Measurements from ENCODE around the gene RAB27B.
"Not testable (repeated sequence)": the region's sequence is repeated elsewhere in the genome, so short reads cannot be mapped to it uniquely, and the experiment has no call there.

The RAB27B gene

GRCh38 chr18:54848121-54848520 is 19.8 kb downstream of the RAB27B start:
- Histone ChIP-seq H3K9me3 (ENCODE audit: low read length) (no peaks in the 10 kb centered on the region), H3K4me3 (ENCODE audit: low read depth in 1 of 2, low read length in 2 of 2) (no peak overlapping the region), H3K27ac (ENCODE audit: low read depth, low read length) (no peak overlapping the region), H3K36me3 (ENCODE audit: insufficient read depth, low read length) (no peaks in the 10 kb centered on the region), H3K9ac (ENCODE audit: low read length) (no peak overlapping the region), H3K4me1 (ENCODE audit: insufficient read depth, low read length) (no peaks in the 10 kb centered on the region), H3K27me3 (ENCODE audit: control insufficient read depth in 1 of 2, insufficient read depth in 2 of 2, low read length in 2 of 2) (no peaks in the 10 kb centered on the region)

DNA sequence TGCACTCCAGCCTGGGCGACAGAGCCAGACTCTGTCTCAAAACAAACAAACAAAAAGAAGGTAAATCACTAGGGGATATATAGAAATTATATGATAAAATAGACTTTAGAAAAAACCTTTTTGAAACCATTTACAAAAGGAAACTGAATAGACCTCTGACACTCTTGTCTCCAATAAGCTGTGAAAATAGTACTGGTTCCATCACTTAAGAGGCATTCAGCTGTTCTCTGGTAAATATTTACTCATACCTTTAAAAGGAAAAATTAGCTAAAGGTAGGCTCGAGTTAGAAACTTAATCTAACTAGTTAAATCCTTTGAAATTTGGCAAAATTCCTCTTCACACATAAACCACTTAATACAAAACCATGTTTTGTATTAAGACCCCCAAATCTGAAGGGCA is 21.4 kb downstream of the RAB27B start:
- Histone ChIP-seq H3K4me3 (ENCODE audit: low read depth in 1 of 2, low read length in 2 of 2) (no peak overlapping the region), H3K27ac (ENCODE audit: low read depth, low read length) (no peak overlapping the region), H3K36me3 (ENCODE audit: insufficient read depth, low read length) (no peaks in the 10 kb centered on the region), H3K9me3 (ENCODE audit: low read length) (no peaks in the 10 kb centered on the region), H3K27me3 (ENCODE audit: control insufficient read depth in 1 of 2, insufficient read depth in 2 of 2, low read length in 2 of 2) (no peaks in the 10 kb centered on the region), H3K4me1 (ENCODE audit: insufficient read depth, low read length) (no peaks in the 10 kb centered on the region), H3K9ac (ENCODE audit: low read length) (no peak overlapping the region)

- Histone ChIP-seq H3K4me1 (ENCODE audit: insufficient read depth, low read length) (no peaks in the 10 kb centered on the region), H3K9me3 (ENCODE audit: low read length) (no peaks in the 10 kb centered on the region), H3K36me3 (ENCODE audit: insufficient read depth, low read length) (no peaks in the 10 kb centered on the region), H3K9ac (ENCODE audit: low read length) (no peak overlapping the region), H3K27me3 (ENCODE audit: control insufficient read depth in 1 of 2, insufficient read depth in 2 of 2, low read length in 2 of 2) (no peaks in the 10 kb centered on the region), H3K4me3 (ENCODE audit: low read depth in 1 of 2, low read length in 2 of 2) (no peak overlapping the region), H3K27ac (ENCODE audit: low read depth, low read length) (no peak overlapping the region)
These were observed 22.3 kb downstream of the RAB27B start for GRCh38 chr18:54850598-54850997.

GRCh38 chr18:54852780-54853675 is 24.8 kb downstream of the RAB27B start:
- H3K9ac ChIP-seq (ENCODE audit: low read length) = no peak overlapping the region
- no peaks in the 10 kb centered on the region for H3K27me3 ChIP-seq (ENCODE audit: control insufficient read depth in 1 of 2, insufficient read depth in 2 of 2, low read length in 2 of 2)
- H3K9me3 ChIP-seq (ENCODE audit: low read length) = no peaks in the 10 kb centered on the region
- H3K36me3 ChIP-seq (ENCODE audit: insufficient read depth, low read length) = no peaks in the 10 kb centered on the region
- no peaks in the 10 kb centered on the region for H3K4me1 ChIP-seq (ENCODE audit: insufficient read depth, low read length)
- no peak overlapping the region for H3K27ac ChIP-seq (ENCODE audit: low read depth, low read length)
- H3K4me3 ChIP-seq (ENCODE audit: low read depth in 1 of 2, low read length in 2 of 2) = no peak overlapping the region

DNA sequence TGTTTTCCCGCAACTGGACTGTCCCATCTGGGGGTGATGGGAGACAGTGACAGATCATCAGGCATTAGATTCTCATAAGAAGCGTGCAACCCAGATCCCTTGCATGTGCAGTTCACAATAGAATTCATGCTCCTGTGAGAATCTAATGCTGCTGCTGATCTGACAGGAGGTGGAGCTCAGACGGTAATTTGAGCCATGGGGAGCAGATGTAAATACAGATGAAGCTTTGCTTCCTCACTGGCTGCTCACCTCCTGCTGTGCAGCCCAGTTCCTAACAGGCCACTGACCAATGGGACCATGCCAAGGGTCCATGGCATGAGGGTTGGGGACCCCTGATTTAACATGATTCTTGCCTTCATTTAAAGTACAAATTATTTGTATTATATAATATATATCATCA is 26.8 kb downstream of the RAB27B start:
- not testable (repeated sequence) for H3K4me3 ChIP-seq (ENCODE audit: low read depth in 1 of 2, low read length in 2 of 2); H3K4me1 ChIP-seq (ENCODE audit: insufficient read depth, low read length); H3K27ac ChIP-seq (ENCODE audit: low read depth, low read length); H3K9ac ChIP-seq (ENCODE audit: low read length); H3K36me3 ChIP-seq (ENCODE audit: insufficient read depth, low read length); H3K9me3 ChIP-seq (ENCODE audit: low read length); H3K27me3 ChIP-seq (ENCODE audit: control insufficient read depth in 1 of 2, insufficient read depth in 2 of 2, low read length in 2 of 2)

DNA sequence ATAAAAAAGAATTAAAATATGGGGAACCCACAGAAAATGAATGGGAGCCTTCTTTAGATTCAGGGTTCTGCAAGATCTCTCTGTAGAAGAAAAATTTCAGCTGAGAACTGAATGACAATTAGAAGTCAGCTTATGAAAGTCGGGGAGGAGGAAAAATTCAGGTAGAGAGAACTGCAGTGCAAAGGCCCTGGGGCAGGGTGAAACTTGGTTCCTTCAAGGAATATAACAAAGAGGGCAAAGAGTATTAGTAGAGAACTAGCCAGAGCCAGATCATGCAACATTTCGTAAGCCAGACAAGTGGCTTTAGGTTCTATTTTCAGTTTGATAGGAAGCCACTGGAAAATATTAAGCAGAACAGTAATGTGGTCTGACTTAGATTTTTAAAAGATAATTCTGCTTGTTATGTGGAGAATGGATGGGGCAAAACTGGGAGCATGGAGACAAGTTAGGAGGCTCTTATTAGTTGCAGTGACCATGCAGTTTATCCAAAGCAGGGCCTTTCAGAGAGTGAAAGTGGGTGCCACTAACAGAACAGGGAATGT is 27.9 kb downstream of the RAB27B start:
- H3K36me3 ChIP-seq (ENCODE audit: insufficient read depth, low read length) = no peaks in the 10 kb centered on the region
- H3K9ac ChIP-seq (ENCODE audit: low read length) = no peak overlapping the region
- no peak overlapping the region for H3K4me3 ChIP-seq (ENCODE audit: low read depth in 1 of 2, low read length in 2 of 2)
- H3K27ac ChIP-seq (ENCODE audit: low read depth, low read length) = no peak overlapping the region
- no peaks in the 10 kb centered on the region for H3K27me3 ChIP-seq (ENCODE audit: control insufficient read depth in 1 of 2, insufficient read depth in 2 of 2, low read length in 2 of 2)
- no peaks in the 10 kb centered on the region for H3K9me3 ChIP-seq (ENCODE audit: low read length)
- H3K4me1 ChIP-seq (ENCODE audit: insufficient read depth, low read length) = no peaks in the 10 kb centered on the region

DNA sequence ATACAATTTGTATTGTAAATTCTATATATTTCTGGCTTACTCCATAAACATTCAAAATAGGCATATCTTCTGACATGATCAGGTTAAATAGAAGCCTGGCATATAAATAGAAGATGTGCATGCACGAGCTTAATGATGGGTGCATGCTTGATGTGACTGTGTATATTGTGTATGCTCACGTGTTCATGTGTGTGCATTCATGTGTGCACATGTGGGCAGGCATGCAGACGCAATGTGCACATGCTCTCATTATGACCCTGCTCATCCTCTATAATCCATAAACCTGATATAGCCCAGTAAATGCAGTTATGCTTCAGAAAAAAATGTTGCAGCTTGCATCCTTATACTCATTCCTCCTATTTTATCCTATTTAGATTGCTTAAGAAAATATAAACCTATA is 29.2 kb downstream of the RAB27B start:
- Histone ChIP-seq H3K27ac (ENCODE audit: low read depth, low read length) (no peak overlapping the region), H3K4me1 (ENCODE audit: insufficient read depth, low read length) (no peaks in the 10 kb centered on the region), H3K9ac (ENCODE audit: low read length) (no peak overlapping the region), H3K27me3 (ENCODE audit: control insufficient read depth in 1 of 2, insufficient read depth in 2 of 2, low read length in 2 of 2) (no peaks in the 10 kb centered on the region), H3K4me3 (ENCODE audit: low read depth in 1 of 2, low read length in 2 of 2) (no peak overlapping the region), H3K9me3 (ENCODE audit: low read length) (no peaks in the 10 kb centered on the region), H3K36me3 (ENCODE audit: insufficient read depth, low read length) (no peaks in the 10 kb centered on the region)

DNA sequence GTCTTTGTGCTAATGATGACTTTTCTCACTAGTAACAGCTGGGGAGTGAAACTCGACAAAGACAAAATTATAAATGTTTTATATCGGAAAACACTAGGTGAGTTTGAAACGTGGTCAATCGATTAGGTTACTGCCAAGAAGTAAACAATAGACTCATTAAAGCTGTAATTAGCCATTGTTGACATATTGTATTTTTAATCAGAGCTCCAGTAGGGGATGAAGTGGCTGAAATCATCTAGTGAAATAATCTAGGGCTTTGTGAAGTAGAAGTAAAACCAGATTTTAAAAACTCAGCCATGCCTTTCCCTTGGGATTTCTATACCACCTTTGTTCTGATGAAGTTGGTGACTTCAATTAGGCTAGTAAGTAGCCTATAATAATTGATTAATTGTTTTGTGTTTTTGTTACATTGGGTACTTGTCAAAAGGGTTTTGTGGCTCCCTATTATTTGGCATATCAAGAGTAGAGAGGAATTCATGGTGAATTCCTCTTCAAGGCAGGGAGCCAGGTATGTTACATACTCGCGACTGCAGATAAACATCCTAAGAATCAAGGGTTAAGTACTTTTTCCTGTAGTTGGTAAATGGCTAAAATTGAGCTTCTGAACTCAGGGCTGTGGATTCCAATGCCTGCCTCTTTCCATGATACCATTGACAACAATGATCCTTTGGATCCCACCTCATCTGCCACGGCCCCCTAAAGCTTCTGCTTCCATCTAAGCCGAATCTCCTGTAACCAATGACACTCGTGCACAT is 31.6 kb downstream of the RAB27B start:
- no peaks in the 10 kb centered on the region for H3K4me1 ChIP-seq (ENCODE audit: insufficient read depth, low read length)
- no peak overlapping the region for H3K27ac ChIP-seq (ENCODE audit: low read depth, low read length)
- H3K9me3 ChIP-seq (ENCODE audit: low read length) = no peaks in the 10 kb centered on the region
- no peak overlapping the region for H3K9ac ChIP-seq (ENCODE audit: low read length)
- no peaks in the 10 kb centered on the region for H3K27me3 ChIP-seq (ENCODE audit: control insufficient read depth in 1 of 2, insufficient read depth in 2 of 2, low read length in 2 of 2)
- H3K4me3 ChIP-seq (ENCODE audit: low read depth in 1 of 2, low read length in 2 of 2) = no peak overlapping the region
- no peaks in the 10 kb centered on the region for H3K36me3 ChIP-seq (ENCODE audit: insufficient read depth, low read length)

DNA sequence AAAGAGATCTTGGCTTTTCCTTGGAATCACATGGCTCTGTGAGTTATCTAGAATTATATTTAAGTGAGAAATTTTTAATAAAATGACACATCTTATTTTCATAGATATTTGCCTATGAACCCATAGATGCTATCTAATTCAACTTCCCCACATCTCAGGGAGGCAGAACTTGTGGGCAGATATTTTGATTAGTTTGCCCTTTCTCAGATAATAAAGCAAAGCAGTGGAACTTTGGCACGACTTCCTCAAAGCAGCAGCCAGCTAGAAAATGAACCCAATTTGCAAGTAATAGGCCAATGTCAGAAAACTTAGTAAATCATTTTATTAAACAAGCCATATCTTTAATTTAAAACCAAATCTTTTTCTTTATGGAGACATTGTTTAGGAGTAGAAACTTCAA is 32.7 kb downstream of the RAB27B start:
- no peaks in the 10 kb centered on the region for H3K9me3 ChIP-seq (ENCODE audit: low read length)
- no peaks in the 10 kb centered on the region for H3K36me3 ChIP-seq (ENCODE audit: insufficient read depth, low read length)
- no peak overlapping the region for H3K9ac ChIP-seq (ENCODE audit: low read length)
- H3K27ac ChIP-seq (ENCODE audit: low read depth, low read length) = no peak overlapping the region
- H3K27me3 ChIP-seq (ENCODE audit: control insufficient read depth in 1 of 2, insufficient read depth in 2 of 2, low read length in 2 of 2) = no peaks in the 10 kb centered on the region
- no peaks in the 10 kb centered on the region for H3K4me1 ChIP-seq (ENCODE audit: insufficient read depth, low read length)
- H3K4me3 ChIP-seq (ENCODE audit: low read depth in 1 of 2, low read length in 2 of 2) = no peak overlapping the region

DNA sequence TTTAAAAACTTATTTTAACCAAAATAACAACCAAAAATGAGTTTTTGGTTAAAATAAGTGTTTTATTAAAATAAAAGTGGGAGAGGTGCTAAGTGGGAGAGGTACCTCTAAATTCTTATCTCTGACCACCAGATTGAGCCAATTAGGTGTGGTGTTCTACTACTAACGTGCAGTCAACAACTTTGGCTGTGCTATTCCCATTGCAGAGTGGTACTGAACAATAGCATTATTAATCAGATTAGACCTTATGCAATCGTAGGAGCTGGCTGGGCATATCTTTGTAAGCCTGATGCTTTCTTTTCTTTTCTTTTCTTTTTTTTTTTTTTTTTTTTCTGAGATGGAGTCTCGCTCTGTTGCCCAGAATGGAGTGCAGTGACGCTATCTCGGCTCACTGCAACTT is 38.9 kb downstream of the RAB27B start:
- no peak overlapping the region for H3K4me3 ChIP-seq (ENCODE audit: low read depth in 1 of 2, low read length in 2 of 2)
- H3K27me3 ChIP-seq (ENCODE audit: control insufficient read depth in 1 of 2, insufficient read depth in 2 of 2, low read length in 2 of 2) = no peaks in the 10 kb centered on the region
- no peaks in the 10 kb centered on the region for H3K4me1 ChIP-seq (ENCODE audit: insufficient read depth, low read length)
- H3K36me3 ChIP-seq (ENCODE audit: insufficient read depth, low read length) = no peaks in the 10 kb centered on the region
- H3K9me3 ChIP-seq (ENCODE audit: low read length) = no peaks in the 10 kb centered on the region
- H3K27ac ChIP-seq (ENCODE audit: low read depth, low read length) = no peak overlapping the region
- H3K9ac ChIP-seq (ENCODE audit: low read length) = no peak overlapping the region

DNA sequence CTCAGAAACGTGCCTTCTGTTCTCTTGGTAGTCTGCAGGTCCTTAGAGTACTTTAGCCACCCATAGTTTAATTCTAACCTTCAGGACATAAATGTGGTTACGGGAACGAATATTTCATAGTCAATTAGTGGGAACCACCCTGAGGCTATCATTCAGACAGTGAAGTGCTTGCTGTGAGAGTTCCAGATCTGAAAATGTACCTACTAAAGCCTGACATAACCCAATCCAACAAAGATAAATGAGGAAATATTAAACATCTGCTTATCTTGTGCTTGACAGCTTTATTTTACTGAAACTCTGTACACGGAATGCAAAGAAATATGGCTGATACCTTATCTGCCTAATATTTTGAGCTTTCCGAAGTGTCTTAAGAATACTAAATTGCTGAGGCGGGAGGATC is 43.0 kb downstream of the RAB27B start:
- Histone ChIP-seq H3K27ac (ENCODE audit: low read depth, low read length) (no peak overlapping the region), H3K4me1 (ENCODE audit: insufficient read depth, low read length) (no peaks in the 10 kb centered on the region), H3K4me3 (ENCODE audit: low read depth in 1 of 2, low read length in 2 of 2) (no peak overlapping the region), H3K27me3 (ENCODE audit: control insufficient read depth in 1 of 2, insufficient read depth in 2 of 2, low read length in 2 of 2) (no peaks in the 10 kb centered on the region), H3K36me3 (ENCODE audit: insufficient read depth, low read length) (no peaks in the 10 kb centered on the region), H3K9me3 (ENCODE audit: low read length) (no peaks in the 10 kb centered on the region), H3K9ac (ENCODE audit: low read length) (no peak overlapping the region)
